Small intestine (tissue), 7 donors: ENCODE data around the gene RAI1. TPM values are rescaled to one million over a fixed set of nuclear protein-coding genes. Genes with fewer than 3 reads are reported as not detected.

Experiments
- DNase-seq, 2 donors: peaks; one replicate each; pipeline versions ENCODE4 v3.0.0 to v3.0.0-alpha.2; 2013
- FAIRE-seq: peaks from 2 replicates; lab custom pipeline; 2012; peaks lifted over from hg19 to GRCh38; lab: Jason Lieb, UNC
- H3K27ac ChIP-seq, 3 donors: one replicate each; pipeline ENCODE4 v1.5.1; 2013; ENCODE audit warnings: low read length in 2 of 3, mild to moderate bottlenecking in 2 of 3, control low read depth in 1 of 3, inconsistent platforms in 1 of 3, low read depth in 1 of 3, moderate library complexity in 1 of 3
- H3K27me3 ChIP-seq, 3 donors: one replicate each; pipeline ENCODE4 v1.6.1; 2013; ENCODE audit warnings: low read length in 3 of 3, inconsistent platforms in 1 of 3; ENCODE audit not compliant: control insufficient read depth in 3 of 3, insufficient read depth in 3 of 3
- H3K36me3 ChIP-seq, 3 donors: one replicate each; pipeline ENCODE4 v1.6.1; 2013; ENCODE audit warnings: low read length in 3 of 3, inconsistent platforms in 1 of 3, low read depth in 1 of 3, mild to moderate bottlenecking in 1 of 3, moderate library complexity in 1 of 3; ENCODE audit not compliant: control insufficient read depth in 3 of 3, insufficient read depth in 2 of 3
- H3K4me1 ChIP-seq, 3 donors: one replicate each; pipeline ENCODE4 v1.6.1; 2013; ENCODE audit warnings: low read length in 2 of 3, inconsistent platforms in 1 of 3, low read depth in 1 of 3, mild to moderate bottlenecking in 1 of 3, moderate library complexity in 1 of 3; ENCODE audit not compliant: control insufficient read depth in 3 of 3, insufficient read depth in 2 of 3
- H3K4me3 ChIP-seq, 3 donors: one replicate each; pipeline ENCODE4 v1.5.1; 2013; ENCODE audit warnings: low read length in 3 of 3, control low read depth in 1 of 3, inconsistent platforms in 1 of 3, low read depth in 1 of 3, mild to moderate bottlenecking in 1 of 3, moderate library complexity in 1 of 3
- H3K9me3 ChIP-seq, 2 donors: one replicate each; pipeline ENCODE4 v1.6.1; 2013; ENCODE audit warnings: low read depth in 1 of 2, low read length in 1 of 2; ENCODE audit not compliant: control insufficient read depth in 2 of 2, insufficient read depth in 1 of 2
- WGBS, 3 donors: extraction: QIAGEN DNeasy Blood & Tissue Kit; methylation state at CpG; one replicate each; pipeline ENCODE4 v1.1.7; 2013; 5-methylcytosine and 5-hydroxymethylcytosine counted together
- polyA plus RNA-seq, 4 donors: library from polyadenylated mRNA; stranded (reverse) in 3 of 4; unstranded in 1 of 4; fragments of 200-250 nt in 3 of 4; fragments of 120-200 nt in 1 of 4; gene quantifications; one replicate each; pipeline versions ENCODE4 v1.2.1 to v1.2.3, GENCODE V29; 2013
- donor health status: healthy with polysubstance abuse.
- donor health status: control.
- donor health status: control.
- donor health status: Bipolar disorder and iron deficiency.
- donor health status: healthy.

Gene RAI1
- polyA plus RNA-seq, 4 donors: 2.4 to 20.7 (median 6.2) TPM

DNA sequence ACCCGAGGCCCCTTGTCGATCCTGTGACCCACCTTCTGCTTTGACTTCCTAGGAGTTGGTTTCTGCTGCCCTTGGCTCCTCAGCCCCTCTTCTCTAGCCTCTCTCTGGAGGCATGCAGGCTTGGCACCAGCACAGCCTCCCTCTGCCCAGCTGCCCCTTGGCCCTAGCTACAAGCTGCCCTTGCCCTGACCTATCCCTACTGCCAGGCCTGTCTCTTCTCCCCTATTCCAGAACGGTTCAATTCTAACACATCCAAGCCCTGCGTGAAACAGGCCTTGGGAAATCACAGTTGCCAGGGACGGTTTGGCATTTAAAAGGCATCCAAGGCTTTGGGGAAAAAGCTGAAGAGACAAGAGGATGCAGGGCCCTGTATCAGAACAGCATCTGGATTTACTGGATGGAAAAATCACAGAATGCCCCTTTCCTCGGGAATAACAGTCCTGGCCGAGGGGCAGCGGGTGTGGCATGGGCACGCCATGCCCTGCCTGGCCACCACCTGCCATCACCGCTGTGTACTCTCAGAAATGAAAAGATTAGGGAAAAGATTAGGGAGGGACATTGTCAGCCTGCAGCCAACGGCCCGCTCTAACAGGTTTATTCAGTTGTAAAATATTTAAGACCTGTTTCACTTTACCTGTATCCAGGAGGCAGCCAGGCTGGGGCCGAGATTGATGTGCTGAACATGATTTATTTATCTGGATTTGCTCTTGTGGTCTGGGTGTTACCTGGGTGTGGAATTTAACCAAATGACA is 15.8 kb downstream of the RAI1 start:
- 31 to 62% (median 49%) methylated on average over 13 of the region's 13 CpGs for WGBS, 3 donors
- Histone ChIP-seq H3K27ac (no peak overlapping the region), H3K4me1 (peaks cover 2 to 73% (median 7%) of the 10 kb centered on the region in 3 donors), H3K27me3 (no peaks in the 10 kb centered on the region), H3K9me3 (no peaks in the 10 kb centered on the region), H3K36me3 (peaks cover 0 to 17% (median 0%) of the 10 kb centered on the region in 3 donors), H3K4me3 (no peak overlapping the region)
- DNase-seq (no peak), FAIRE-seq (no peak)

DNA sequence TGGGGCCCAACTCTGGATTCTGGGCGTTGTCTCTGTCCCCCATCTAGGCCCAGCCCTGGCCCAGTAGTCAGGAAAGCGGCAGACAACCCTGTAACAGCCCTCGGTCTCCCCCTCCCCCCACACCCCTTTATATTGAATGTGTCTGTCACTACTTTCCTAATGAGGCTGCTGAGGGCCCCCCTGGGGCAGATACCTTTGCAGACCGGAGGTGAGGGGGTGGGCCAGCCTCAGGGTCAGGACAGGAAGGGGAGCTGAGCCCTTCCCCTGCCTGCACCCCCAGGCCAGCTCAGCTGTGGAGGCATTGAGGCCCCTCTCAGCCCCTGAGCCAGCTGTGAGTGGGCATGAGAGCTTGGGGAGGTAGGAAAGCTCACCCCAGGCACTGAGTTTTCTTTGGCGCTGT is 17.1 kb downstream of the RAI1 start:
- H3K4me1 ChIP-seq: peaks cover 0 to 68% (median 0%) of the 10 kb centered on the region in 3 donors
- H3K9me3 ChIP-seq: no peaks in the 10 kb centered on the region
- peaks cover 0 to 26% (median 0%) of the 10 kb centered on the region in 3 donors for H3K36me3 ChIP-seq
- H3K4me3 ChIP-seq: no peak overlapping the region
- DNase-seq (no peak), FAIRE-seq (no peak)
- no peaks in the 10 kb centered on the region for H3K27me3 ChIP-seq
- 66 to 79% (median 77%) methylated on average over 4 to 5 of the region's 5 CpGs for WGBS, 3 donors
- no peak overlapping the region for H3K27ac ChIP-seq

- WGBS, 3 donors: 60 to 77% (median 62%) methylated on average over 8 of the region's 8 CpGs
- H3K9me3 ChIP-seq: no peaks in the 10 kb centered on the region
These were observed 17.7 kb downstream of the RAI1 start for GRCh38 chr17:17698869-17699351.

DNA sequence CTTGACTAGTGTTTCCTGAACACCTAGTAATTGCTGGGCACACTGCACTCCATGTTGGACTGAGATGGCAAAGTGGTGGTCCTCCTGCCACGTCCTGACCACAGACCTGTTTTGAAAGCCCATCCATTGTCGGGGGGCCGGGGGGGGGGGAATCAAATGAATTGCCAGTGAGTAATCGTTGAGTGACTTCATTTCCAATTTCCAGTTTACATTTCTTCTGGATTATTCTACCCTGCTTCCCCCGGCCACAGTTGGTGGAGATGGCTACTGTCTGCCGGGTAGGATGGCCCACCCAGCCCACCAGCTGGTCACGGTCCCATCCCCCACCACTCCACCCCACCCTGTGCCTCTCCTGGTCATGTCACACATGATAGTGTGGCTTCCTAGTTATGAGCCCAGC is 18.2 kb downstream of the RAI1 start:
- Histone ChIP-seq H3K27me3 (no peaks in the 10 kb centered on the region), H3K27ac (no peak overlapping the region), H3K36me3 (peaks cover 0 to 35% (median 0%) of the 10 kb centered on the region in 3 donors), H3K4me1 (peaks cover 0 to 66% (median 0%) of the 10 kb centered on the region in 3 donors), H3K4me3 (no peak overlapping the region), H3K9me3 (no peaks in the 10 kb centered on the region)
- DNase-seq (no peak), FAIRE-seq (no peak)
- 76 to 80% (median 77%) methylated on average over 7 of the region's 7 CpGs for WGBS, 3 donors

More at GRCh38 chr17:17698869-17699351, 17.7 kb downstream of the RAI1 start:
- H3K36me3 ChIP-seq: peaks cover 0 to 29% (median 0%) of the 10 kb centered on the region in 3 donors
- H3K27ac ChIP-seq: peak overlapping the region in 1 of 3 donors; percentile 4
- H3K4me3 ChIP-seq: no peak overlapping the region
- no peaks in the 10 kb centered on the region for H3K27me3 ChIP-seq
- H3K4me1 ChIP-seq: peaks cover 0 to 67% (median 0%) of the 10 kb centered on the region in 3 donors
- FAIRE-seq (no peak), DNase-seq (no peak)

DNA sequence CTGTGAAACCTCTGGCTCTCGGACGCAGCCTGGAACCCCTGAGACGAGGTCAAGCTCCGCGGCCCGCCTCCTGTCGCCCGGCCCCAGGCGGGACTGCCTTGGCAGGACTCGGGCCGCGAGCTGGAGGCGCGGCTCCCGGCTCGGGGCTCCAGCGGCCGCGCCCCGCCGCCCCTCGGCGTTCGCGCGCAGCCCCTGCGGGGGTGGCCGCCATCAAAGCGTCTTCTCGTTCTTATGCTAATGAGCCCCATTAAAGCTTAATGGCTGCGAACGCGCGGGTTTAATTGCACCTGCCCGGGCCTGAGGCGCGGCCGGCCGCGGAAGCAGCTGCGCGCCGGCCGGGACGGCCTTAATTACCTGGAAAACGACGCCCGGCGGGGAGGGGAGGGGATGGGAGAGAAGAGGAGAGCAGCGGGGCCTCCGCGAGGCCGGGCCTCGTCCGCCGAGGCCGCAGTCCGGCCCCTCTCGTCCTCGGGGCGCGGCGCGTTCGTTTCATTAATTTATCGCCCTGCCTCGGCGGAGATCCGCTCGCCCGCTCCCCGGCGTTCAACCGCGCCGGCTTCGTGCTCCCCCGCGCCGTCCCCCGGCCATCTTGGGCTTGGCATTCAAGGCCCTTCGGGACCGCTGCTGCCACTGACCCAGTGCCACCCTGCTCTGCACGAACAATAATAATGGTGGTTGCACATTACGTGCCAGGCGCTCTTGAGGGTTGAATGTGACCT is 19.2 kb downstream of the RAI1 start:
- H3K4me1 ChIP-seq: peaks cover 0 to 62% (median 0%) of the 10 kb centered on the region in 3 donors
- peak; percentile 38 to 74 for DNase-seq
- no peaks in the 10 kb centered on the region for H3K9me3 ChIP-seq
- FAIRE-seq: no peak
- H3K27ac ChIP-seq: no peak overlapping the region
- 14 to 42% (median 22%) methylated on average over 76 to 86 of the region's 86 CpGs for whole genome bisulfite sequencing, 3 donors
- H3K27me3 ChIP-seq: no peaks in the 10 kb centered on the region
- H3K4me3 ChIP-seq: peak overlapping the region in 2 of 3 donors; percentile 11 to 41
- H3K36me3 ChIP-seq: peaks cover 0 to 44% (median 0%) of the 10 kb centered on the region in 3 donors

GRCh38 chr17:17701112-17701511 is 19.9 kb downstream of the RAI1 start:
- Histone ChIP-seq H3K4me1 (peaks cover 0 to 59% (median 2%) of the 10 kb centered on the region in 3 donors), H3K27ac (no peak overlapping the region), H3K27me3 (no peaks in the 10 kb centered on the region), H3K4me3 (peak overlapping the region in 1 of 3 donors; percentile 11), H3K36me3 (peaks cover 0 to 49% (median 2%) of the 10 kb centered on the region in 3 donors), H3K9me3 (no peaks in the 10 kb centered on the region)
- FAIRE-seq (no peak), DNase-seq (no peak)
- 89 to 91% (median 90%) methylated on average over 2 of the region's 2 CpGs for WGBS, 3 donors

- no peak for DNase-seq
- H3K36me3 ChIP-seq: peaks cover 0 to 50% (median 2%) of the 10 kb centered on the region in 3 donors
- 81 to 94% (median 85%) methylated on average over 5 of the region's 5 CpGs for WGBS, 3 donors
- no peak for FAIRE-seq
- no peak overlapping the region for H3K4me3 ChIP-seq
- H3K4me1 ChIP-seq: peaks cover 0 to 65% (median 5%) of the 10 kb centered on the region in 3 donors
- no peak overlapping the region for H3K27ac ChIP-seq
- no peaks in the 10 kb centered on the region for H3K27me3 ChIP-seq
- H3K9me3 ChIP-seq: no peaks in the 10 kb centered on the region
These were observed 20.4 kb downstream of the RAI1 start for GRCh38 chr17:17701658-17702057.

DNA sequence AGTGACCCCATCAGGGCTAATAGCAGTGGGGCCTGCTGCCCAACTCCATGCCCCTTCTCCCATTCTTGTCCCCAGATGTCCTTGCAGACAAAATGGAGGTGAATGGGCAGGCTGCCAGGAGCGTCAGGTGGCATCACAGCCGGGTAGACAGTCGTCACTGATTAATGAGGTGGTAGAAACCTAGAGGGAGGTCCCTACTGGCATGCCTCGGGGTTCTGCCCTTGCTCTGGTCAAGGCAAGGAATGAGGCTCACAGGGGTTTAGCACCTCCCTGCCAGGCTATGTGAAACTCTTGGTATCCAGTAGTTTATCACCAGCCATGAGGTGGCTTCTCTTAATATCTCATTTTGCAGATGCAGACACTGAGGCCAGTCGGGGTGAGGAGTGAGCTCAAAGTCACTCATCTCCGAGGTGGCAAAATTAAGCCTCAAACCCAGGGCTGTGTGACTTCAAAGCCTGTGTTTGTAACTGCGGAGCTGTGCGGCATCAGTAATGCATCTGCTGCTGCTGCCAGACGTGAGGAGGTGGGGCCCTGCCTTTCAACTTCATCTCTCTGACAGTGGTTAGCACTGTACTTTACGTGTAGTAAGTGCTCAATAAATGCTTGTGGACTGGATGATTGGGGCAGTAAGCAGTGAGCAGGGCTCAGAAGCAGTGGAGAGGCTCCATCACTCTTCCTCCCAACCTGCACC is 21.3 kb downstream of the RAI1 start:
- no peak for DNase-seq
- WGBS, 3 donors: 69 to 75% (median 72%) methylated on average over 10 of the region's 10 CpGs
- no peak for FAIRE-seq
- no peaks in the 10 kb centered on the region for H3K27me3 ChIP-seq
- H3K4me3 ChIP-seq: no peak overlapping the region
- H3K36me3 ChIP-seq: peaks cover 0 to 51% (median 2%) of the 10 kb centered on the region in 3 donors
- H3K27ac ChIP-seq: no peak overlapping the region
- no peaks in the 10 kb centered on the region for H3K9me3 ChIP-seq
- peaks cover 0 to 65% (median 5%) of the 10 kb centered on the region in 3 donors for H3K4me1 ChIP-seq
